ENCODE data around the gene SGSM2.

Gene SGSM2

DNA sequence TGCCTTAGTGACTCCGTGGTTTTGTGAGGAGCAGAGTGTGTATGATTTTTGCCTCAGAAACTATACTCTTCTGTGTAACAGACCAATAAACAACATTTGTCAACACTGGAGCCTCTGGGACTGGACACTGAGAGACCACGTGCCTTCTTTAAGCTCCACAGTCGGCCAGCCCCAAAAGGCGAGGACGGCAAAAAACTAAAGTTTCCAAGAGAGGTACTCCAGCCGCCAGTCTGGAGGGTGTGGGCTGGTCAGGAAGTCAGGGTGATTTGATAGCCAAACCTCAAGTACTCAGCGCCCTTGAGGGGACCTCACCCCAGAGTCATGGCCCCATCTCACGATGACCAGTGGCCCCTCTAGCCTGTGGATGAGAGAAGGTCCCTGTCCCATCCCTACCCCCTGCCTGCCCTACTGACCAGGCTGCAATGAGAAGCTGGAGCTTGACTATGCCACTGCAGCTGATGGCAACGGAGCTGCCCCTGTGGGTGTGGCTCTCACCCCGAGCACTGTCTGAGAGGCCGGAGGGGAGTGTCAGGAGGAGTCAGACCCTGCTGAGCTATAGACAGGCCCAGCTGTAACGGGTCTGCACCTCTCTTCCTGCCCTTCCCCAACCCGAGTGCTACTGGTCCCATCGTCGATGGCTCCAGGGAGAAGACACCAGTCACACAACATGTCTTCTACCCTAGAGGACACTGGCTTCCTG lies 43.8 kb downstream of the SGSM2 start:
- TF ChIP-seq, protein P1, sequence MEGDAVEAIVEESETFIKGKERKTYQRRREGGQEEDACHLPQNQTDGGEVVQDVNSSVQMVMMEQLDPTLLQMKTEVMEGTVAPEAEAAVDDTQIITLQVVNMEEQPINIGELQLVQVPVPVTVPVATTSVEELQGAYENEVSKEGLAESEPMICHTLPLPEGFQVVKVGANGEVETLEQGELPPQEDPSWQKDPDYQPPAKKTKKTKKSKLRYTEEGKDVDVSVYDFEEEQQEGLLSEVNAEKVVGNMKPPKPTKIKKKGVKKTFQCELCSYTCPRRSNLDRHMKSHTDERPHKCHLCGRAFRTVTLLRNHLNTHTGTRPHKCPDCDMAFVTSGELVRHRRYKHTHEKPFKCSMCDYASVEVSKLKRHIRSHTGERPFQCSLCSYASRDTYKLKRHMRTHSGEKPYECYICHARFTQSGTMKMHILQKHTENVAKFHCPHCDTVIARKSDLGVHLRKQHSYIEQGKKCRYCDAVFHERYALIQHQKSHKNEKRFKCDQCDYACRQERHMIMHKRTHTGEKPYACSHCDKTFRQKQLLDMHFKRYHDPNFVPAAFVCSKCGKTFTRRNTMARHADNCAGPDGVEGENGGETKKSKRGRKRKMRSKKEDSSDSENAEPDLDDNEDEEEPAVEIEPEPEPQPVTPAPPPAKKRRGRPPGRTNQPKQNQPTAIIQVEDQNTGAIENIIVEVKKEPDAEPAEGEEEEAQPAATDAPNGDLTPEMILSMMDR (IDR thresholded peaks at IDR 0.05; ENCODE audit: low read depth, low read length), result no peak
- DNase-seq (ENCODE audit: extremely low read depth, low read depth), result no peak

DNA sequence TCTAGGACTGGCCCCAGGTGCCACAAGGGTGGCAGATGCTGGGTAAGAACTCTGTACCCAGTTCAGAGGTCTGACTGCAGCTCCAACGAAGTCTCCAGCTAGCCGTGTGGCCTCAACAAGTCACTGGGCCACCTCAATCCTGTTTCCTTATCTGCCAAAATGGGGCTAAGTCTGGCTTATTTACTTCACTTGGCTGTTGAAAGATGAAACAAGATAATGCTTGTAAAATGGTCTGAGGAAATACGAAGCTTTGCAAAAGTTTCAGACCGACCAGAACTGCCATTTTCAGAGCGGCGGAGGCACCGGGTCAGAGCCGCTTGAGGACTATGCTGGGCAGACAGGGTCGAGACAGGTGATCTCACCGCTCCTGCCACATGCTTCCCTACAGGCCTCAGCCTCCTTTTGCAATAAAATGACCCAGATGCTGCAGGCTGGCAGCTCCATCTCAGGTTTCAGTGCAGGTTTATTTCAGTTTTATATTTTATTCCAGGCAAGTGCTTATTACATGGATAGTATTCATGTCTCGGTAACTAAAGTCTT lies 46.4 kb downstream of the SGSM2 start:
- TF ChIP-seq, protein P1 (IDR thresholded peaks at IDR 0.05; ENCODE audit: low read depth, low read length), result no peak
- DNase-seq (ENCODE audit: extremely low read depth, low read depth), result no peak

DNA sequence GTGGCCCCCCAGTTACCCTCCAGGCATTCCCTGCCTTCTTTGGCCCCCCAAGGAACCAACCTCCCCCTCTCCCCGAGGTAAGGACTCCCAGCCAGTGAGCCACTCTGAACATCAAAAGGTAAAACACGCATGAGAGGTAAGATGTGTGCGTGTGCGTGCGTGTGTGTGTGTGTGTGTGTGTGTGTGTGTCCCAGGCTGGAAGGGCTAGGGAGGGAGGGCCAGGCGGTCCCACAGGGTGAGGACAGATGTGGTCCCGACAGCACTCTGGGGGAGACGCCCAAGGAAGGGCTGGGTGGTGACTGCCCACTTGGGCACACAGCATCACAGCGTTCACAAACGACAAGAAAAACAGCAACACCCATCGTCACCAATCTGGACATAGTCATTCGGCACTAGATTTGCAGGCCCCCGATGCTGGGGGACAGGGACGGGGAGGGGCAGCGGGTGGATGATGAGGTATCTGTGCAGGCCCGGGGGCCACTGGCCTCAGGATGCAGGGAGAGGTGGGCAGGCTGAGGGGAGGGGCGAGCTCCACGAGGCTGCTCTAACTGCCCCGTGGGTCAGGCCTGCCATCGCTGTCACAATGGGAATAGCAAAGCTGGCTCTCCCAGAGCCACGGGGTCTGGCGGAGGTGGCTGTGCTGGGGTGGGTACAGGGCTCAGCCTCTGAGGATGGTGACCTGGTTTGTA lies 47.3 kb downstream of the SGSM2 start:
- TF ChIP-seq, protein P1 (IDR thresholded peaks at IDR 0.05; ENCODE audit: low read depth, low read length), result no peak

DNA sequence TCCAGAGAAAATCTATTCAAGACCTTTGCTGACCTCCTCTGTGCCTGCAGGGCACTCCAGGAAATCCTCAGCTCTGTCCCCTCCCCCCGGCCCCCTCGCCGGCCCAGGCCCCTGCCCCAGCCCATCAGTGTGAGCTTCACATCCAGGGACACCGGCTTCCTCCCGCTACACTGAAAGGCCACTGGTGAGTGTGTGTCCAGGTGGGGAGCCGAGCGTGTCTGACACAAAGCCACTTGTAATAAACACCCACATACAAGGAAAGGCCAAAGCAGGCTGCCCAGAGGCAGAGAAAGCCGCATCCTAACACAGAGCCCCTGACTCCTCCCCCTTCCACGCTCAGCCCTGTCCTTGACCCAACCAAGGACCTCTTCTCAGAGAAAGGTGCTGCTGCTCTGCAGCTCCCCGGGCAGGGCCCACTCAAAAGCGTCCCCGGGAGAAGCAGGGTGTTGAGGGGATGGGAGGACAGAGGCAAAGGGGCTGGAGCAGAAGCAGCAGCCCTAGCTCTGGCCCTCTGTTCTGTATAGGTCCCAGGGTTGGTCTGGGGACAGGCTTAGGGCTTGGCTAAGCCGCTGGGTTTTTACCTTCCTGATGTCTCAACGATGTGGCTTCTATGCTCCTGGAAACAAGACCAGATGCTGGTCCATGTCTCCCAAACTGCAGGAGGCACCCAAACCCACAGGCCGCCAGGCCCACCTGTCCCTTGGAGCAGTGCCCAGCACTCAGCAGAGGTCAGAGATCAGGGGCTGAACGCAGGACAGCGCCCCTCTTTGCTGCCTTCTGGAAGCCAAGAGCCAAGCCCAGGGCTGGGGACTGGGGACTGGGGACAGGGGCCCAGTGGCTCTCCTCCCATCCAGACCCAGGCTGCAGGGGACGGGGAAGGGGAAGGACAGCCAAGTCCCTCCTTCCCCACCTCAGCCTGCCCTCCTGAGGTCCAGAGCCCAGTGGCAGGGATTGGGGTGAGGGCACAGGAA lies 48.2 kb downstream of the SGSM2 start:
- TF ChIP-seq, protein P1 (IDR thresholded peaks at IDR 0.05; ENCODE audit: low read depth, low read length), result no peak
- no peak for DNase-seq (ENCODE audit: extremely low read depth, low read depth)

More for the DNA sequence above, 47.3 kb downstream of the SGSM2 start:
- no peak for DNase-seq (ENCODE audit: extremely low read depth, low read depth)

DNA sequence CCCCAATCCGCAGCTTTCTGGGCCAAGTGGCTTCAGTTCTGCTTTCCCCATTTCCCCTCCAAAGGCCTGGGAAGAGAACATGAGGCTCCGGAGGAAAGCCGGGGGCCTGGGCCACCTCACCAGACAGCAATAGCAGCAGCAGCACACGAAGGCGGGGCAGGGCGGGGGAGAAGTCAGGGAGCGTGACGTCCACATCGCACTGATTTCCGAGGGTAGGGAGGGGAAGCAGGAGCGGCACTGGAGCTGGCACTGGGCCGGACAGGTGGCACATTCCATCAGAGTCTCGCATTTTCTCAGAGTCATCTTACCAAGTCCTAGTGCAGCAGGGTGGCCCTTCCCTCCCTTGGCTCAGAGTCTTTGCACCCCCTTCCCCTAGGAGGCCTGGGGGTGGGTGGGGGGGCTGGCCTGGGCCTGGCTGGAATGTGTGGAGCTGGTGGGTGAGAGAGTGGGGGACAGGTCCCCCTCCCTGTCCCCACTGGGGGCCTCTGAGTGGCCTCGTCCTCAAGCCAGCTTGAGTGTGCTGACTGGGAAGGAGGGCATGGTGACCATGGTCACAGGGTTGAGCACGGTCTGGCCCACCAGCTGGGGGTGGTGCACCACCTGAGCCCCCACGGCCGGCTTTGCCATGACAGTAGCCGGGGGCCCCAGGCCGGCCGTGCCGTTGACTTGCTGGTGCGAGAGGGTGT lies 49.2 kb downstream of the SGSM2 start:
- DNase-seq (ENCODE audit: extremely low read depth, low read depth), result no peak
- TF ChIP-seq, protein P1 (IDR thresholded peaks at IDR 0.05; ENCODE audit: low read depth, low read length), result no peak

DNA sequence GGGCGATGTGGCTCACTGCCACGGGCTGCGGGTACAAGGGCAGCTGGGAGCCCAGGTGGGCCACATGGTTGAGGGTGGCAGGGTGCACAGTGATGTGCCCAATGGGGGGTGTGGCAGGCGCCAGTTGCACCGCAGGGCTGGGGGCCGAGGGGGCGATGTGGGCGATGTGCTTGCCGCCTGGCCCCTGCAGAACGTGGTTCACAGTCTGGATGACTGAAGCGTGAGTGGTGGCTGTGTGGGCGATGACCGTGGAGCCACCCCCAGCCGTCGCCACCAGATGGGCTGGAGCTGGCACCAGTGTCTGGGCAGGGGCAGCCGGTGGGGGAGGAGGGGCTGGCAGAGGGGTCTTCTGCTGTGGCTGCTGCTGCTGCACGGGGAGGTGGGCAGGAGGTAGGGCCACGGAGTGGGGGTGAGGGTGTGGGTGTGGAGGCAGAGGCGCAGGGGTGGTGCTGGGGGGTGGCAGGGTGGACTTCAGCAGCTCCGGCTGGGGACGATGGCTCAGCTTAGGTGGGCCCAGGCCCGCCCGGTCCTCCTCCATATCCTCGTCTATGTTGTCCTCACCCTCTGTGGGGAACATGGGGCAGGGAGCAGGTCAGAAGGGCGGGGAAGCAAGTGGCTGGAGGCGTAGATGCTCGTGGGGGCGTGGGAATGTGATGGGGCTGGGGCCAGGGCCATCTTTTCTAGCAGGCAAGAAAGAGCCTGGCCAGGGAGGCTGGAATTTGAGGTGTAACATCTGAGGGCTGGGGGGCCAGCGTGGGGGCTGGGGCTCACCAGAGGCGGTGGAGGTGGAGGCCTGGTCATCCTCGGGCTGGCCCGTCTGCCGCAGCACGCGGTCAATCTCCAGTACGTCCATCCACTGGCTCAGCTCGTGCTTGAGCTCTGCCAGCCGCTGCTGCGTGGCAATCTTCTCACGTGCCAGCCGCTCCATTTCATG lies 50.1 kb downstream of the SGSM2 start:
- TF ChIP-seq, protein P1 (IDR thresholded peaks at IDR 0.05; ENCODE audit: low read depth, low read length), result no peak
- DNase-seq (ENCODE audit: extremely low read depth, low read depth), result no peak
